Neural progenitor cell (in vitro differentiated cells): ENCODE measurements around the gene OBP2A.

Source experiments
- EZH2phosphoT487 ChIP-seq: fragments of 200-600 bp; sonication (generic); IDR thresholded peaks from 2 replicates; pipeline ENCODE4 v1.6.1; 2017; ENCODE audit warnings: antibody characterized with exemption
- TF ChIP-seq, protein P1 (sequence below): fragments of 200-600 bp; sonication (generic); IDR thresholded peaks from 2 replicates; pipeline ENCODE4 v1.5.1; 2017; ENCODE audit warnings: antibody characterized with exemption, mild to moderate bottlenecking

DNA sequence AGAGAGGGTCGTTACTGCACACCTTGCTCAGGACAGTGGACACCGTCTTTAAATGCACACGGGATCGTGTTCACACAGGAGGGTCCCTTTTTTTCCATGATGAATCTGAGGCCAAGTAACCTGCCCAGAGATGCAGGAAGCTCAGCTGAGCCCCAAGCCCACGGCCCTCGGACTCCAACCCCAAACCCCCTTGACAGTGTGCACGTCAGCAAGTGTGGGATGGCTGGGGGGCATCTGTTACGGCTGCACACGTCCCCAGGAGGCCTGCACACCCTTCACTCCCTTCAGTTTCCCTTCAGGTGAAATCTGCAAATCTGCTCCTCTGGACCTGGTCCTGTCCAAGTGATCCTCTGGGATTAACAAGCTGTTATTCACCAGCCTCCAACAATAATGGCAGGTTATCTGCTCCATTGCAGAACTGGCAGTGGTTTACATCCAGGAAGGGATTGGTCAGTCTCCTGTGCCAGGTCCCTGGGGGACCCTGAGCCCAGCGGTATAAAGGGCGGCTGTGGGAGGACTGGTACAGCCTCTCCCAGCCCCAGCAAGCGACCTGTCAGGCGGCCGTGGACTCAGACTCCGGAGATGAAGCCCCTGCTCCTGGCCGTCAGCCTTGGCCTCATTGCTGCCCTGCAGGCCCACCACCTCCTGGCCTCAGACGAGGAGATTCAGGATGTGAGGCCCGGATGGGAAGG lies 24.9 kb upstream of the OBP2A start, which contains the start of gene LCN1:
- TF ChIP-seq, protein P1, sequence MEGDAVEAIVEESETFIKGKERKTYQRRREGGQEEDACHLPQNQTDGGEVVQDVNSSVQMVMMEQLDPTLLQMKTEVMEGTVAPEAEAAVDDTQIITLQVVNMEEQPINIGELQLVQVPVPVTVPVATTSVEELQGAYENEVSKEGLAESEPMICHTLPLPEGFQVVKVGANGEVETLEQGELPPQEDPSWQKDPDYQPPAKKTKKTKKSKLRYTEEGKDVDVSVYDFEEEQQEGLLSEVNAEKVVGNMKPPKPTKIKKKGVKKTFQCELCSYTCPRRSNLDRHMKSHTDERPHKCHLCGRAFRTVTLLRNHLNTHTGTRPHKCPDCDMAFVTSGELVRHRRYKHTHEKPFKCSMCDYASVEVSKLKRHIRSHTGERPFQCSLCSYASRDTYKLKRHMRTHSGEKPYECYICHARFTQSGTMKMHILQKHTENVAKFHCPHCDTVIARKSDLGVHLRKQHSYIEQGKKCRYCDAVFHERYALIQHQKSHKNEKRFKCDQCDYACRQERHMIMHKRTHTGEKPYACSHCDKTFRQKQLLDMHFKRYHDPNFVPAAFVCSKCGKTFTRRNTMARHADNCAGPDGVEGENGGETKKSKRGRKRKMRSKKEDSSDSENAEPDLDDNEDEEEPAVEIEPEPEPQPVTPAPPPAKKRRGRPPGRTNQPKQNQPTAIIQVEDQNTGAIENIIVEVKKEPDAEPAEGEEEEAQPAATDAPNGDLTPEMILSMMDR = no peak
- no peak for TF ChIP-seq EZH2phosphoT487
